Natural killer cell (primary cell): ENCODE results near the gene ARHGAP24. TPM values are rescaled to one million over a fixed set of nuclear protein-coding genes. Genes with fewer than 3 reads are reported as not detected.

ENCODE experiments used
- ATAC-seq, 3 donors: fragments of 150-1000 bp in 2 of 3; fragments of 200-7000 bp in 1 of 3; cut with Tn5 transposase; 1 replicate in 1 of 3; 2 replicates in 2 of 3; pipeline ENCODE4 v1.10.0; 2021; ENCODE audit warnings: mild to moderate bottlenecking in 2 of 3, moderate library complexity in 2 of 3
- DNase-seq, 2 donors: peaks; one replicate each; pipeline versions ENCODE4 v3.0.0 to v3.0.0-alpha.2; 2013 to 2021; ENCODE audit warnings: mixed read lengths in 1 of 2
- H3K27ac ChIP-seq: one replicate; pipeline ENCODE4 v1.5.1; 2013; ENCODE audit warnings: mild to moderate bottlenecking, low read length
- H3K27me3 ChIP-seq: one replicate; pipeline ENCODE4 v1.6.1; 2013; ENCODE audit warnings: low read length; ENCODE audit not compliant: control insufficient read depth, insufficient read depth
- H3K36me3 ChIP-seq: one replicate; pipeline ENCODE4 v1.6.1; 2013; ENCODE audit warnings: low read length; ENCODE audit not compliant: control insufficient read depth, insufficient read depth
- H3K4me1 ChIP-seq: one replicate; pipeline ENCODE4 v1.6.1; 2013; ENCODE audit warnings: low read length; ENCODE audit not compliant: control insufficient read depth, insufficient read depth
- H3K4me3 ChIP-seq: one replicate; pipeline ENCODE4 v1.5.1; 2013; ENCODE audit warnings: low read length
- H3K9me3 ChIP-seq: one replicate; pipeline ENCODE4 v1.6.1; 2013; ENCODE audit warnings: low read length; ENCODE audit not compliant: control insufficient read depth, insufficient read depth
- H3K27ac Mint-ChIP-seq, 2 donors: one replicate each; pipeline ENCODE4 v1.8.0; 2022; ENCODE audit warnings: mild to moderate bottlenecking in 2 of 2, mixed read lengths in 2 of 2, moderate library complexity in 1 of 2
- H3K27me3 Mint-ChIP-seq, 2 donors: one replicate each; pipeline ENCODE4 v1.8.0; 2022; ENCODE audit warnings: low read depth in 2 of 2, mixed read lengths in 2 of 2
- H3K36me3 Mint-ChIP-seq: one replicate; pipeline ENCODE4 v1.8.0; 2022; ENCODE audit warnings: mixed read lengths
- H3K4me1 Mint-ChIP-seq, 2 donors: one replicate each; pipeline ENCODE4 v1.8.0; 2022; ENCODE audit warnings: mixed read lengths in 2 of 2
- H3K4me3 Mint-ChIP-seq: one replicate; pipeline ENCODE4 v1.8.0; 2022; ENCODE audit warnings: mild to moderate bottlenecking, moderate library complexity, mixed read lengths
- H3K9me3 Mint-ChIP-seq, 2 donors: one replicate each; pipeline ENCODE4 v1.8.0; 2022; ENCODE audit warnings: mixed read lengths in 2 of 2
- WGBS: methylation state at CpG from one replicate; pipeline ENCODE4 v1.1.7; 2013; ENCODE audit warnings: missing lambda C conversion rate; ENCODE audit not compliant: insufficient coverage; 5-methylcytosine and 5-hydroxymethylcytosine counted together
- intact Hi-C: fragments of 100-400 bp; cut with micrococcal nuclease; formaldehyde crosslinking; loops from one replicate; pipeline ENCODE4 v1.14.2; 2022
- total RNA-seq, 4 donors: library from RNA; stranded (reverse); fragments of 120-200 nt in 1 of 4; gene quantifications; one replicate each; pipeline versions ENCODE4 v1.2.3 to v1.2.4, GENCODE V29; 2013 to 2022
- TF ChIP-seq, protein P1 (sequence below): fragments of 200-600 bp; IDR thresholded peaks from one replicate; pipeline ENCODE4 v1.8.0; 2022; ENCODE audit warnings: antibody characterized with exemption

The ARHGAP24 gene
- total RNA-seq, 3 donors from 2014 or later (not counting 1 experiment from before 2014, with no cell fraction given) = 1.7 to 3.6 (median 1.7) TPM

GRCh38 chr4:86044593-86044985 is 569.6 kb downstream of the ARHGAP24 start:
- Histone ChIP-seq H3K4me3 (no peak overlapping the region), H3K27me3 (no peaks in the 10 kb centered on the region), H3K9me3 (no peaks in the 10 kb centered on the region), H3K27ac (no peak overlapping the region), H3K36me3 (no peaks in the 10 kb centered on the region), H3K4me1 (no peaks in the 10 kb centered on the region)
- Mint-ChIP-seq H3K4me1 (no peaks in the 10 kb centered on the region), H3K9me3 (peaks cover 2 to 3% of the 10 kb centered on the region in 2 donors), H3K27me3 (no peaks in the 10 kb centered on the region), H3K36me3 (no peaks in the 10 kb centered on the region), H3K4me3 (no peak overlapping the region), H3K27ac (no peak overlapping the region)
- no peak for DNase-seq
- TF ChIP-seq, protein P1, sequence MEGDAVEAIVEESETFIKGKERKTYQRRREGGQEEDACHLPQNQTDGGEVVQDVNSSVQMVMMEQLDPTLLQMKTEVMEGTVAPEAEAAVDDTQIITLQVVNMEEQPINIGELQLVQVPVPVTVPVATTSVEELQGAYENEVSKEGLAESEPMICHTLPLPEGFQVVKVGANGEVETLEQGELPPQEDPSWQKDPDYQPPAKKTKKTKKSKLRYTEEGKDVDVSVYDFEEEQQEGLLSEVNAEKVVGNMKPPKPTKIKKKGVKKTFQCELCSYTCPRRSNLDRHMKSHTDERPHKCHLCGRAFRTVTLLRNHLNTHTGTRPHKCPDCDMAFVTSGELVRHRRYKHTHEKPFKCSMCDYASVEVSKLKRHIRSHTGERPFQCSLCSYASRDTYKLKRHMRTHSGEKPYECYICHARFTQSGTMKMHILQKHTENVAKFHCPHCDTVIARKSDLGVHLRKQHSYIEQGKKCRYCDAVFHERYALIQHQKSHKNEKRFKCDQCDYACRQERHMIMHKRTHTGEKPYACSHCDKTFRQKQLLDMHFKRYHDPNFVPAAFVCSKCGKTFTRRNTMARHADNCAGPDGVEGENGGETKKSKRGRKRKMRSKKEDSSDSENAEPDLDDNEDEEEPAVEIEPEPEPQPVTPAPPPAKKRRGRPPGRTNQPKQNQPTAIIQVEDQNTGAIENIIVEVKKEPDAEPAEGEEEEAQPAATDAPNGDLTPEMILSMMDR = no peak
- intact Hi-C loops = no loop called here
- WGBS = 73% methylated on average over 3 of the region's 3 CpGs
- ATAC-seq = no peak

DNA sequence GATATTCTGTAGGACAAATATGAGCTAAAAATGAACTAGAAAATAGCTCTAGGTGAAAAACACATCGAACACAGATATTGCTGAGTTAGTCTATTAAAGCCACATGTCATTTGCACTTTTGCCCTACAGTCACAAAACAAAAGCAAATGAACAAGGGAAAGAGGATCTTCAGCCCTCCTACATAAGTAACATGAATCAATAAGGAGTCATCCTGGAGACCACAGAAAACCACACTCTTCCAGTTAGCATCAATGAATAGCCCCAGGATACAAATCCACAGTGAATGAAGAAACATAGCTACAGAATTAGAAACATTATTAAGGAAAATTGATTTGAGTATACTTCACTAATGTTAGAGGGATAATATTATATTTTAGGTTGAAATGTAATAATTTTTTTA is 573.5 kb downstream of the ARHGAP24 start:
- Histone ChIP-seq H3K4me1 (no peaks in the 10 kb centered on the region), H3K36me3 (no peaks in the 10 kb centered on the region), H3K4me3 (no peak overlapping the region), H3K27me3 (no peaks in the 10 kb centered on the region), H3K9me3 (no peaks in the 10 kb centered on the region), H3K27ac (no peak overlapping the region)
- no peaks in the 10 kb centered on the region for H3K36me3 Mint-ChIP-seq
- peaks cover 2 to 3% of the 10 kb centered on the region in 2 donors for H3K9me3 Mint-ChIP-seq
- no peak for DNase-seq
- no peaks in the 10 kb centered on the region for H3K4me1 Mint-ChIP-seq
- intact Hi-C loops = no loop called here
- no peak overlapping the region for H3K4me3 Mint-ChIP-seq
- no peaks in the 10 kb centered on the region for H3K27me3 Mint-ChIP-seq
- H3K27ac Mint-ChIP-seq = no peak overlapping the region
- WGBS = 75% methylated on average over 1 of the region's 1 CpG
- no peak for ATAC-seq
- TF ChIP-seq, protein P1 = no peak

GRCh38 chr4:86050496-86050895 is 575.5 kb downstream of the ARHGAP24 start:
- Histone ChIP-seq H3K4me1 (no peaks in the 10 kb centered on the region), H3K36me3 (no peaks in the 10 kb centered on the region), H3K27ac (no peak overlapping the region), H3K4me3 (no peak overlapping the region), H3K9me3 (no peaks in the 10 kb centered on the region), H3K27me3 (no peaks in the 10 kb centered on the region)
- DNase-seq (no peak), ATAC-seq (no peak)
- TF ChIP-seq, protein P1 = no peak
- no peak overlapping the region for H3K27ac Mint-ChIP-seq
- no peaks in the 10 kb centered on the region for H3K36me3 Mint-ChIP-seq
- intact Hi-C loops = no loop called here
- peaks cover 2 to 3% of the 10 kb centered on the region in 2 donors for H3K9me3 Mint-ChIP-seq
- WGBS = no CpG with 5 or more reads among the region's 1 CpG
- H3K4me1 Mint-ChIP-seq = no peaks in the 10 kb centered on the region
- H3K4me3 Mint-ChIP-seq = no peak overlapping the region
- H3K27me3 Mint-ChIP-seq = no peaks in the 10 kb centered on the region
